WTC11 (cell line): Measurements from ENCODE around the gene KDM5B. TPM values are rescaled to one million over a fixed set of nuclear protein-coding genes. Genes with fewer than 3 reads are reported as not detected.

Source experiments
- ATAC-seq: fragments of 200-7000 bp; cut with Tn5 transposase; 2 replicates; pipeline ENCODE4 v1.10.0; 2021; ENCODE audit warnings: mild to moderate bottlenecking, moderate library complexity
- CTCF ChIA-PET: fragments of 300-600 bp; sonication (Branson Sonifier 250); formaldehyde crosslinking; loops from one replicate; lab custom pipeline; 2021; ENCODE audit warnings: antibody characterized with exemption; lab: Charles Lee
- POLR2A ChIA-PET: fragments of 350-600 bp; sonication (Branson Sonifier 250); formaldehyde crosslinking; loops from one replicate; lab custom pipeline; 2021; ENCODE audit warnings: antibody characterized with exemption; lab: Charles Lee
- DNase-seq: peaks from one replicate; pipeline ENCODE4 v3.0.0; 2021; ENCODE audit warnings: low spot score
- H3K27ac Mint-ChIP-seq: 2 replicates; pipeline ENCODE4 v1.8.0; 2021; ENCODE audit warnings: mixed read lengths
- H3K27me3 Mint-ChIP-seq: 2 replicates; pipeline ENCODE4 v1.8.0; 2021; ENCODE audit warnings: low read depth, mild to moderate bottlenecking, moderate library complexity, mixed read lengths
- H3K36me3 Mint-ChIP-seq: 2 replicates; pipeline ENCODE4 v1.8.0; 2021; ENCODE audit warnings: mixed read lengths
- H3K4me1 Mint-ChIP-seq: 2 replicates; pipeline ENCODE4 v1.8.0; 2022; ENCODE audit warnings: mixed read lengths
- H3K4me3 Mint-ChIP-seq: 2 replicates; pipeline ENCODE4 v1.8.0; 2021; ENCODE audit warnings: mild to moderate bottlenecking, moderate library complexity, mixed read lengths
- H3K9me3 Mint-ChIP-seq: 2 replicates; pipeline ENCODE4 v1.8.0; 2021; ENCODE audit warnings: mixed read lengths
- ATF6 ChIP-seq: sonication (generic); formaldehyde crosslinking; IDR thresholded peaks from 2 replicates; pipeline ENCODE4 v1.8.1; 2023; ENCODE audit warnings: mild to moderate bottlenecking, missing genetic modification reagents
- CTCF ChIP-seq: fragments of 200-600 bp; IDR thresholded peaks from 2 replicates; pipeline ENCODE4 v1.8.0; 2022; ENCODE audit warnings: antibody characterized with exemption
- ETV6 ChIP-seq: sonication (generic); formaldehyde crosslinking; IDR thresholded peaks from 2 replicates; pipeline ENCODE4 v1.8.1; 2022; ENCODE audit warnings: mild to moderate bottlenecking, missing genetic modification reagents
- NFE2L1 ChIP-seq: sonication (generic); formaldehyde crosslinking; IDR thresholded peaks from 2 replicates; pipeline ENCODE4 v1.8.1; 2023; ENCODE audit warnings: missing genetic modification reagents
- NFYB ChIP-seq: sonication (generic); formaldehyde crosslinking; conservative IDR thresholded peaks from 2 replicates; pipeline ENCODE4 v1.8.0; 2022; ENCODE audit warnings: low read depth, missing genetic modification reagents
- PRDM15 ChIP-seq: sonication (generic); formaldehyde crosslinking; IDR thresholded peaks from 2 replicates; pipeline ENCODE4 v1.8.0; 2022; ENCODE audit warnings: missing genetic modification reagents
- PRRX2 ChIP-seq: fragments of 250-450 bp; sonication (Bioruptor Pico); IDR thresholded peaks from 2 replicates; pipeline ENCODE4 v1.8.0; 2021; ENCODE audit warnings: mild to moderate bottlenecking
- STAT6 ChIP-seq: sonication (generic); formaldehyde crosslinking; conservative IDR thresholded peaks from 2 replicates; pipeline ENCODE4 v1.8.1; 2023; ENCODE audit warnings: mild to moderate bottlenecking, low read depth, missing genetic modification reagents, moderate library complexity
- TEAD4 ChIP-seq: sonication (generic); formaldehyde crosslinking; IDR thresholded peaks from 2 replicates; pipeline ENCODE4 v1.8.0; 2022; ENCODE audit warnings: mild to moderate bottlenecking, missing genetic modification reagents
- ZNF138 ChIP-seq: sonication (generic); formaldehyde crosslinking; conservative IDR thresholded peaks from 2 replicates; pipeline ENCODE4 v1.8.1; 2022; ENCODE audit warnings: mild to moderate bottlenecking, moderate library complexity, missing genetic modification reagents
- ZNF396 ChIP-seq: fragments of 250-450 bp; sonication (Bioruptor Pico); IDR thresholded peaks from 2 replicates; pipeline ENCODE4 v1.8.0; 2021; ENCODE audit warnings: mild to moderate bottlenecking, moderate library complexity, borderline replicate concordance
- total RNA-seq: library from RNA; stranded (reverse); gene quantifications from 3 replicates; pipeline ENCODE4 v1.2.3, GENCODE V29; 2021
- TF ChIP-seq, protein P1 (sequence below): sonication (generic); formaldehyde crosslinking; IDR thresholded peaks from 2 replicates; pipeline ENCODE4 v1.8.0; 2022; ENCODE audit warnings: mild to moderate bottlenecking, missing genetic modification reagents
- TF ChIP-seq, protein P2 (sequence below): sonication (generic); formaldehyde crosslinking; IDR thresholded peaks from 2 replicates; pipeline ENCODE4 v1.8.1; 2023; ENCODE audit warnings: mild to moderate bottlenecking, missing genetic modification reagents
- TF ChIP-seq, protein P3 (sequence below): sonication (generic); formaldehyde crosslinking; IDR thresholded peaks from 2 replicates; pipeline ENCODE4 v1.8.0; 2023; ENCODE audit warnings: missing genetic modification reagents, mild to moderate bottlenecking, borderline replicate concordance
- TF ChIP-seq, protein P4 (sequence below): sonication (generic); formaldehyde crosslinking; IDR thresholded peaks from 2 replicates; pipeline ENCODE4 v1.8.0; 2023; ENCODE audit warnings: missing genetic modification reagents
- TF ChIP-seq, protein P5 (sequence below): fragments of 250-450 bp; sonication (Bioruptor Pico); conservative IDR thresholded peaks from 2 replicates; pipeline ENCODE4 v1.9.0; 2021; ENCODE audit warnings: mild to moderate bottlenecking

KDM5B gene
- total RNA-seq, 1 experiment from 2014 or later, result 222 TPM

DNA sequence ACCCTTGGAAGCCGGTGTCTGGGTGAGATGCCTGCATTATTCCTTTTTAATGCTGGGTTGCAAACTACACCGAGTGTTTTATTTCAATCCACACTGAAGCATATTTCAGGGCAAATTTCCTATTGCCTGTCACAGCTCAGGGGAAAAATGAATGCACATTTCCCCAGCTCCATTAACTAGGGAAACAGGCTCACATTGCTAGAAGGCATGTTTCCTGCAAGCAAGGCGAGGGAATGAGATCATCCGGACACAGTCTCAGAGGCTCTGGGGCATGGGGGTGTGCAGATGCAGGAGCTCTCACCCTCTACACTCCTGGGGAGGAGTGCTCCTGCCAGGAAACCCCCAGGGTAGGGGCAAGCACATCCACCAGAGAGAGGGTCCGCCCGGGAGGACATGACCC lies 122.6 kb downstream of the KDM5B start (continued):
- no peak for TF ChIP-seq ATF6 (CRISPR knock-in tag)
- TF ChIP-seq, protein P1, sequence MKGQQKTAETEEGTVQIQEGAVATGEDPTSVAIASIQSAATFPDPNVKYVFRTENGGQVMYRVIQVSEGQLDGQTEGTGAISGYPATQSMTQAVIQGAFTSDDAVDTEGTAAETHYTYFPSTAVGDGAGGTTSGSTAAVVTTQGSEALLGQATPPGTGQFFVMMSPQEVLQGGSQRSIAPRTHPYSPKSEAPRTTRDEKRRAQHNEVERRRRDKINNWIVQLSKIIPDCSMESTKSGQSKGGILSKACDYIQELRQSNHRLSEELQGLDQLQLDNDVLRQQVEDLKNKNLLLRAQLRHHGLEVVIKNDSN (CRISPR knock-in tag), result no peak
- no peak for TF ChIP-seq ZNF138

GRCh38 chr1:202684716-202685115 lies 123.5 kb downstream of the KDM5B start:
- no peak overlapping the region for H3K4me3 Mint-ChIP-seq
- ATAC-seq (no peak), DNase-seq (no peak)
- no peaks in the 10 kb centered on the region for H3K27me3 Mint-ChIP-seq
- TF ChIP-seq STAT6 (CRISPR knock-in tag) (no peak), TEAD4 (CRISPR knock-in tag) (no peak), NFE2L1 (no peak), CTCF (no peak), ZNF396 (no peak), PRDM15 (no peak), NFYB (CRISPR knock-in tag) (no peak), ETV6 (CRISPR knock-in tag) (no peak), PRRX2 (CRISPR knock-in tag) (no peak)
- TF ChIP-seq, protein P2, sequence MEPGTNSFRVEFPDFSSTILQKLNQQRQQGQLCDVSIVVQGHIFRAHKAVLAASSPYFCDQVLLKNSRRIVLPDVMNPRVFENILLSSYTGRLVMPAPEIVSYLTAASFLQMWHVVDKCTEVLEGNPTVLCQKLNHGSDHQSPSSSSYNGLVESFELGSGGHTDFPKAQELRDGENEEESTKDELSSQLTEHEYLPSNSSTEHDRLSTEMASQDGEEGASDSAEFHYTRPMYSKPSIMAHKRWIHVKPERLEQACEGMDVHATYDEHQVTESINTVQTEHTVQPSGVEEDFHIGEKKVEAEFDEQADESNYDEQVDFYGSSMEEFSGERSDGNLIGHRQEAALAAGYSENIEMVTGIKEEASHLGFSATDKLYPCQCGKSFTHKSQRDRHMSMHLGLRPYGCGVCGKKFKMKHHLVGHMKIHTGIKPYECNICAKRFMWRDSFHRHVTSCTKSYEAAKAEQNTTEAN (CRISPR knock-in tag), result no peak
- TF ChIP-seq, protein P3, sequence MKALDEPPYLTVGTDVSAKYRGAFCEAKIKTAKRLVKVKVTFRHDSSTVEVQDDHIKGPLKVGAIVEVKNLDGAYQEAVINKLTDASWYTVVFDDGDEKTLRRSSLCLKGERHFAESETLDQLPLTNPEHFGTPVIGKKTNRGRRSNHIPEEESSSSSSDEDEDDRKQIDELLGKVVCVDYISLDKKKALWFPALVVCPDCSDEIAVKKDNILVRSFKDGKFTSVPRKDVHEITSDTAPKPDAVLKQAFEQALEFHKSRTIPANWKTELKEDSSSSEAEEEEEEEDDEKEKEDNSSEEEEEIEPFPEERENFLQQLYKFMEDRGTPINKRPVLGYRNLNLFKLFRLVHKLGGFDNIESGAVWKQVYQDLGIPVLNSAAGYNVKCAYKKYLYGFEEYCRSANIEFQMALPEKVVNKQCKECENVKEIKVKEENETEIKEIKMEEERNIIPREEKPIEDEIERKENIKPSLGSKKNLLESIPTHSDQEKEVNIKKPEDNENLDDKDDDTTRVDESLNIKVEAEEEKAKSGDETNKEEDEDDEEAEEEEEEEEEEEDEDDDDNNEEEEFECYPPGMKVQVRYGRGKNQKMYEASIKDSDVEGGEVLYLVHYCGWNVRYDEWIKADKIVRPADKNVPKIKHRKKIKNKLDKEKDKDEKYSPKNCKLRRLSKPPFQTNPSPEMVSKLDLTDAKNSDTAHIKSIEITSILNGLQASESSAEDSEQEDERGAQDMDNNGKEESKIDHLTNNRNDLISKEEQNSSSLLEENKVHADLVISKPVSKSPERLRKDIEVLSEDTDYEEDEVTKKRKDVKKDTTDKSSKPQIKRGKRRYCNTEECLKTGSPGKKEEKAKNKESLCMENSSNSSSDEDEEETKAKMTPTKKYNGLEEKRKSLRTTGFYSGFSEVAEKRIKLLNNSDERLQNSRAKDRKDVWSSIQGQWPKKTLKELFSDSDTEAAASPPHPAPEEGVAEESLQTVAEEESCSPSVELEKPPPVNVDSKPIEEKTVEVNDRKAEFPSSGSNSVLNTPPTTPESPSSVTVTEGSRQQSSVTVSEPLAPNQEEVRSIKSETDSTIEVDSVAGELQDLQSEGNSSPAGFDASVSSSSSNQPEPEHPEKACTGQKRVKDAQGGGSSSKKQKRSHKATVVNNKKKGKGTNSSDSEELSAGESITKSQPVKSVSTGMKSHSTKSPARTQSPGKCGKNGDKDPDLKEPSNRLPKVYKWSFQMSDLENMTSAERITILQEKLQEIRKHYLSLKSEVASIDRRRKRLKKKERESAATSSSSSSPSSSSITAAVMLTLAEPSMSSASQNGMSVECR, result no peak
- TF ChIP-seq, protein P4, sequence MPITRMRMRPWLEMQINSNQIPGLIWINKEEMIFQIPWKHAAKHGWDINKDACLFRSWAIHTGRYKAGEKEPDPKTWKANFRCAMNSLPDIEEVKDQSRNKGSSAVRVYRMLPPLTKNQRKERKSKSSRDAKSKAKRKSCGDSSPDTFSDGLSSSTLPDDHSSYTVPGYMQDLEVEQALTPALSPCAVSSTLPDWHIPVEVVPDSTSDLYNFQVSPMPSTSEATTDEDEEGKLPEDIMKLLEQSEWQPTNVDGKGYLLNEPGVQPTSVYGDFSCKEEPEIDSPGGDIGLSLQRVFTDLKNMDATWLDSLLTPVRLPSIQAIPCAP (CRISPR knock-in tag), result no peak
- TF ChIP-seq, protein P5, sequence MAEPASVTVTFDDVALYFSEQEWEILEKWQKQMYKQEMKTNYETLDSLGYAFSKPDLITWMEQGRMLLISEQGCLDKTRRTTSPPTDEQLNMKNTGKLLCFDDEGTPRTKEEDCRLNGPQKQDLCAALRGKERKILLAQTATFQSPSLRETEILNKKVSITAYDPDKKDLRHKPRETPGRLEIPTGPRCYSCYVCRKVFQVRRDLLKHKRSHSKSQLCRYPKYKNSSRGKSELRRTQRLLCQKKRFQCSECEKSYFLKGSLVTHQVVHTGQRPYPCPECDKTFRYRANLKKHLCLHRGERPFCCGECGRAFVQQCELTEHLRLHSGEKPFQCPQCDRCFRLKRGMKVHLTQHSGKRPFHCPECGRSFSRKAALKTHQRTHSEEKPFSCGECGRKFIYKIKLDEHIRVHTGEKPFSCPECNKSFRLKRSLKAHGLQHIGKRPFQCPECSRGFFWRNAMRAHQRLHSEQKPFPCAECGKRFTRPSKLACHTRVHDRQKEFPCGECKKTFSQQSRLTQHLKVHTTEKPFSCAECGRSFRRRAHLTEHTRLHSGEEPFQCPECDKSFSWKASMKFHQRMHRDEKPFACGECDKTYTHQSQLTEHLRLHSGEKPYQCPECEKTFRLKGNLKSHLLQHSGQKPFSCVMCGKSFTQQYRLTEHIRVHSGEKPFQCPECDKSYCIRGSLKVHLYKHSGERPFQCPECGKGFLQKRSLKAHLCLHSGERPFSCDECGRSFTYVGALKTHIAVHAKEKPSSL (CRISPR knock-in tag), result no peak
- H3K27ac Mint-ChIP-seq, result no peak overlapping the region
- ChIA-PET POLR2A (no interaction called here), CTCF (no interaction called here)
- H3K4me1 Mint-ChIP-seq, result peaks cover 19% of the 10 kb centered on the region
- no peaks in the 10 kb centered on the region for H3K36me3 Mint-ChIP-seq
- no peaks in the 10 kb centered on the region for H3K9me3 Mint-ChIP-seq
